Measurements from ENCODE around the gene TCF19.

DNA sequence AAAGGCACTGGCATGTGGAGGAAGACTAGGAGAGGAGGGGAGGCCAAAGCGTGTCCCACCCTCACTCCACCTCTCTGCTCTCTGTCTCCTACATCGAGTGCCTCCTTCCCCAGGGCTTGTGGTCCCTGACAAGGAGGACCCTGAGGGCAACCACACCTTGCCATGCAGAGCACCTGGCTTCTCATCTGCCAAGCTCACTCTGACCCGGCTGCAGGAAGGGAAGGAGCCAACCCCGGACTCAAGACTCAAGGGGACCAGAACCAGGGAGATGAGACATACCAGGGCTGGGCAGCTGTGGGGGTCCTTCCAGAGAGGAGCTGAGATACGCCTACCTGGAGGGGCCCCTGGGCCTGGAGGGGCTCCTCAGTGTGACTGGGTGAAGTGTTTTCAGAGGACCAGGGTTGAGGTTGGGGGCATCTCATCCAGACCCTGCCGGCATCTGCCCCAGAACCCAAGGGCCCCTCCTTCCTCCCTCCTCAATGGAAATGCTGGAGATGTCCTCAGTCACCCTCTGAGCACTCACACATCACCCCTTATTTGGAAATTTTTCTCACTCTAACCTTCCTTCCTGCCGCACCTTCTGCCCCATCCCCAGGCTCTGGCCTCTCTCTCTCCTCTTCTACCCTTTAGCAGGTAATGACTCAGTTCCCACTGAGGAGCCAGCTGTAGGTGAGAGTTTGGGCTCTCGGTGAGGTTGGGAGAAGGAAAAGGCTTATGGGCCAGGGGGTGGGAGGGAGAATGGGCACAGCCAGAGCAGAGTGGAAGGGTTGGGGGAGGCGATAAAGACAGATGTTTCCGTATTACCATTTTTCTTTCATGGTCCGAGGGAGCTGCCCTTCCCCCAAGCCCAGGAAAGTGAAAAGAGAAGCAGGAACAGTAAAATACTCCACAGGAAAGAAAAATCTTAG is 44.1 kb downstream of the TCF19 start:
- TF ChIP-seq, protein P1, sequence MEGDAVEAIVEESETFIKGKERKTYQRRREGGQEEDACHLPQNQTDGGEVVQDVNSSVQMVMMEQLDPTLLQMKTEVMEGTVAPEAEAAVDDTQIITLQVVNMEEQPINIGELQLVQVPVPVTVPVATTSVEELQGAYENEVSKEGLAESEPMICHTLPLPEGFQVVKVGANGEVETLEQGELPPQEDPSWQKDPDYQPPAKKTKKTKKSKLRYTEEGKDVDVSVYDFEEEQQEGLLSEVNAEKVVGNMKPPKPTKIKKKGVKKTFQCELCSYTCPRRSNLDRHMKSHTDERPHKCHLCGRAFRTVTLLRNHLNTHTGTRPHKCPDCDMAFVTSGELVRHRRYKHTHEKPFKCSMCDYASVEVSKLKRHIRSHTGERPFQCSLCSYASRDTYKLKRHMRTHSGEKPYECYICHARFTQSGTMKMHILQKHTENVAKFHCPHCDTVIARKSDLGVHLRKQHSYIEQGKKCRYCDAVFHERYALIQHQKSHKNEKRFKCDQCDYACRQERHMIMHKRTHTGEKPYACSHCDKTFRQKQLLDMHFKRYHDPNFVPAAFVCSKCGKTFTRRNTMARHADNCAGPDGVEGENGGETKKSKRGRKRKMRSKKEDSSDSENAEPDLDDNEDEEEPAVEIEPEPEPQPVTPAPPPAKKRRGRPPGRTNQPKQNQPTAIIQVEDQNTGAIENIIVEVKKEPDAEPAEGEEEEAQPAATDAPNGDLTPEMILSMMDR (IDR thresholded peaks at IDR 0.05) = no peak
- no peak for TF ChIP-seq POLR2AphosphoS5 (IDR thresholded peaks at IDR 0.05; ENCODE audit: insufficient read depth in 1 of 2, low read depth in 1 of 2)
- TF ChIP-seq POLR2A (IDR thresholded peaks at IDR 0.05) = no peak

Measured in vagina (tissue), 2 donors.